HUDEP-2 (cell line): ENCODE measurements around the gene CLASP2.
A peak's percentile ranks its signal among the peaks of the same experiment; 100 is the strongest.
"Not testable (repeated sequence)": the region's sequence is repeated elsewhere in the genome, so short reads cannot be mapped to it uniquely, and the experiment has no call there.

Experiments
- DNase-seq, 76 experiments: peaks; one replicate each; lab custom pipeline; 2025; ENCODE audit not compliant: unreplicated experiment in 76 of 76; lab: John Stamatoyannopoulos, UW

Gene CLASP2

GRCh38 chr3:33690341-33690740, 27.7 kb downstream of the CLASP2 start:
- no peak for DNase-seq

- DNase-seq = peak in 1 of 76 experiments; percentile 6
Observed at GRCh38 chr3:33687406-33688010, 30.5 kb downstream of the CLASP2 start.

- DNase-seq = no peak
Observed at GRCh38 chr3:33682770-33683169, 35.3 kb downstream of the CLASP2 start.

- no peak for DNase-seq
Observed at GRCh38 chr3:33681667-33682066, 36.4 kb downstream of the CLASP2 start.

- DNase-seq = no peak
Observed at GRCh38 chr3:33678073-33678472, 40.0 kb downstream of the CLASP2 start.

- DNase-seq = not testable (repeated sequence)
Observed at GRCh38 chr3:33673436-33673835, 44.6 kb downstream of the CLASP2 start.

- no peak for DNase-seq
Observed at GRCh38 chr3:33668618-33669017, 49.4 kb downstream of the CLASP2 start.

- DNase-seq = no peak
Observed at GRCh38 chr3:33665294-33665693, 52.8 kb downstream of the CLASP2 start.

GRCh38 chr3:33664195-33664594, 53.9 kb downstream of the CLASP2 start:
- DNase-seq = no peak

GRCh38 chr3:33663042-33663441, 55.0 kb downstream of the CLASP2 start:
- no peak for DNase-seq

- DNase-seq = no peak
Observed at GRCh38 chr3:33659856-33660434, 58.1 kb downstream of the CLASP2 start.

GRCh38 chr3:33658991-33659848, 58.8 kb downstream of the CLASP2 start:
- DNase-seq = peak in 49 of 76 experiments; percentile 3 to 63 (median 24)

GRCh38 chr3:33658621-33658990, 59.4 kb downstream of the CLASP2 start:
- no peak for DNase-seq

GRCh38 chr3:33658039-33658438, 60.0 kb downstream of the CLASP2 start:
- DNase-seq = no peak

GRCh38 chr3:33652736-33653135, 65.3 kb downstream of the CLASP2 start:
- DNase-seq = peak in 6 of 76 experiments; percentile 6 to 24 (median 18)

GRCh38 chr3:33651101-33651500, 67.0 kb downstream of the CLASP2 start:
- not testable (repeated sequence) for DNase-seq

- no peak for DNase-seq
Observed at GRCh38 chr3:33650495-33650894, 67.6 kb downstream of the CLASP2 start.

- DNase-seq = peak in 1 of 76 experiments; percentile 22
Observed at GRCh38 chr3:33648793-33649192, 69.3 kb downstream of the CLASP2 start.

GRCh38 chr3:33646406-33646805, 71.6 kb downstream of the CLASP2 start:
- DNase-seq = no peak

- no peak for DNase-seq
Observed at GRCh38 chr3:33645060-33645647, 72.9 kb downstream of the CLASP2 start.

GRCh38 chr3:33644582-33644981, 73.5 kb downstream of the CLASP2 start:
- DNase-seq = no peak
